Panc1 (cell line): ENCODE results near the gene NUDT9.

Experiments
- REST ChIP-seq, 2 experiments: IDR thresholded peaks; 2 replicates each; pipeline ENCODE4 v1.6.1; 2011 to 2012; ENCODE audit warnings: low read depth in 2 of 2, control low read depth in 1 of 2, low read length in 1 of 2, mild to moderate bottlenecking in 1 of 2, moderate library complexity in 1 of 2; ENCODE audit not compliant: insufficient read depth in 1 of 2
- TF ChIP-seq, protein P1 (sequence below): fragments of 450-650 bp; IDR thresholded peaks from 2 replicates; pipeline ENCODE4 v1.5.1; 2017; ENCODE audit warnings: mild to moderate bottlenecking

GRCh38 chr4:87499403-87500091 lies 77.2 kb downstream of the NUDT9 start:
- TF ChIP-seq, protein P1, sequence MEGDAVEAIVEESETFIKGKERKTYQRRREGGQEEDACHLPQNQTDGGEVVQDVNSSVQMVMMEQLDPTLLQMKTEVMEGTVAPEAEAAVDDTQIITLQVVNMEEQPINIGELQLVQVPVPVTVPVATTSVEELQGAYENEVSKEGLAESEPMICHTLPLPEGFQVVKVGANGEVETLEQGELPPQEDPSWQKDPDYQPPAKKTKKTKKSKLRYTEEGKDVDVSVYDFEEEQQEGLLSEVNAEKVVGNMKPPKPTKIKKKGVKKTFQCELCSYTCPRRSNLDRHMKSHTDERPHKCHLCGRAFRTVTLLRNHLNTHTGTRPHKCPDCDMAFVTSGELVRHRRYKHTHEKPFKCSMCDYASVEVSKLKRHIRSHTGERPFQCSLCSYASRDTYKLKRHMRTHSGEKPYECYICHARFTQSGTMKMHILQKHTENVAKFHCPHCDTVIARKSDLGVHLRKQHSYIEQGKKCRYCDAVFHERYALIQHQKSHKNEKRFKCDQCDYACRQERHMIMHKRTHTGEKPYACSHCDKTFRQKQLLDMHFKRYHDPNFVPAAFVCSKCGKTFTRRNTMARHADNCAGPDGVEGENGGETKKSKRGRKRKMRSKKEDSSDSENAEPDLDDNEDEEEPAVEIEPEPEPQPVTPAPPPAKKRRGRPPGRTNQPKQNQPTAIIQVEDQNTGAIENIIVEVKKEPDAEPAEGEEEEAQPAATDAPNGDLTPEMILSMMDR = no peak
- no peak for TF ChIP-seq REST (IDR thresholded peaks at IDR 0.05; ENCODE audit: insufficient read depth in 1 of 2, low read depth in 2 of 2, low read length in 1 of 2)
